WTC11 (cell line): ENCODE results near the gene CFAP58. TPM values are rescaled to one million over a fixed set of nuclear protein-coding genes. Genes with fewer than 3 reads are reported as not detected.

Experiments used
- ATAC-seq: fragments of 200-7000 bp; cut with Tn5 transposase; 2 replicates; pipeline ENCODE4 v1.10.0; 2021; ENCODE audit warnings: mild to moderate bottlenecking, moderate library complexity
- CTCF ChIA-PET: fragments of 300-600 bp; sonication (Branson Sonifier 250); formaldehyde crosslinking; loops from one replicate; lab custom pipeline; 2021; ENCODE audit warnings: antibody characterized with exemption; lab: Charles Lee
- POLR2A ChIA-PET: fragments of 350-600 bp; sonication (Branson Sonifier 250); formaldehyde crosslinking; loops from one replicate; lab custom pipeline; 2021; ENCODE audit warnings: antibody characterized with exemption; lab: Charles Lee
- DNase-seq: peaks from one replicate; pipeline ENCODE4 v3.0.0; 2021; ENCODE audit warnings: low spot score
- H3K27ac Mint-ChIP-seq: 2 replicates; pipeline ENCODE4 v1.8.0; 2021; ENCODE audit warnings: mixed read lengths
- H3K27me3 Mint-ChIP-seq: 2 replicates; pipeline ENCODE4 v1.8.0; 2021; ENCODE audit warnings: low read depth, mild to moderate bottlenecking, moderate library complexity, mixed read lengths
- H3K36me3 Mint-ChIP-seq: 2 replicates; pipeline ENCODE4 v1.8.0; 2021; ENCODE audit warnings: mixed read lengths
- H3K4me1 Mint-ChIP-seq: 2 replicates; pipeline ENCODE4 v1.8.0; 2022; ENCODE audit warnings: mixed read lengths
- H3K4me3 Mint-ChIP-seq: 2 replicates; pipeline ENCODE4 v1.8.0; 2021; ENCODE audit warnings: mild to moderate bottlenecking, moderate library complexity, mixed read lengths
- H3K9me3 Mint-ChIP-seq: 2 replicates; pipeline ENCODE4 v1.8.0; 2021; ENCODE audit warnings: mixed read lengths
- ATF3 ChIP-seq: sonication (generic); formaldehyde crosslinking; conservative IDR thresholded peaks from 2 replicates; pipeline ENCODE4 v1.8.1; 2022; ENCODE audit warnings: mild to moderate bottlenecking, missing genetic modification reagents
- CREB1 ChIP-seq: sonication (generic); formaldehyde crosslinking; IDR thresholded peaks from 2 replicates; pipeline ENCODE4 v1.8.0; 2023; ENCODE audit warnings: mild to moderate bottlenecking, missing genetic modification reagents
- ETV6 ChIP-seq: sonication (generic); formaldehyde crosslinking; IDR thresholded peaks from 2 replicates; pipeline ENCODE4 v1.8.1; 2022; ENCODE audit warnings: mild to moderate bottlenecking, missing genetic modification reagents
- FOXJ3 ChIP-seq: sonication (generic); formaldehyde crosslinking; IDR thresholded peaks from 2 replicates; pipeline ENCODE4 v1.9.0; 2021; ENCODE audit warnings: missing genetic modification reagents, mild to moderate bottlenecking, borderline replicate concordance
- MXD4 ChIP-seq: fragments of 250-450 bp; sonication (Bioruptor Pico); IDR thresholded peaks from 2 replicates; pipeline ENCODE4 v1.8.0; 2021; ENCODE audit warnings: mild to moderate bottlenecking, moderate library complexity, borderline replicate concordance
- MYBL2 ChIP-seq: sonication (generic); formaldehyde crosslinking; IDR thresholded peaks from 2 replicates; pipeline ENCODE4 v1.8.1; 2023; ENCODE audit warnings: mild to moderate bottlenecking, moderate library complexity, missing genetic modification reagents
- NFYB ChIP-seq: sonication (generic); formaldehyde crosslinking; conservative IDR thresholded peaks from 2 replicates; pipeline ENCODE4 v1.8.0; 2022; ENCODE audit warnings: low read depth, missing genetic modification reagents
- OVOL2 ChIP-seq: fragments of 250-450 bp; sonication (Bioruptor Pico); IDR thresholded peaks from 2 replicates; pipeline ENCODE4 v1.9.0; 2021; ENCODE audit warnings: mild to moderate bottlenecking, borderline replicate concordance
- PRRX2 ChIP-seq: fragments of 250-450 bp; sonication (Bioruptor Pico); IDR thresholded peaks from 2 replicates; pipeline ENCODE4 v1.8.0; 2021; ENCODE audit warnings: mild to moderate bottlenecking
- SMAD4 ChIP-seq: sonication (generic); formaldehyde crosslinking; IDR thresholded peaks from 2 replicates; pipeline ENCODE4 v1.8.0; 2022; ENCODE audit warnings: mild to moderate bottlenecking, missing genetic modification reagents
- SOX15 ChIP-seq: fragments of 250-450 bp; sonication (Bioruptor Pico); IDR thresholded peaks from 2 replicates; pipeline ENCODE4 v1.9.0; 2021; ENCODE audit warnings: mild to moderate bottlenecking
- SP1 ChIP-seq: sonication (generic); formaldehyde crosslinking; conservative IDR thresholded peaks from 2 replicates; pipeline ENCODE4 v1.8.1; 2022; ENCODE audit warnings: missing genetic modification reagents
- TEAD1 ChIP-seq: sonication (generic); formaldehyde crosslinking; IDR thresholded peaks from 2 replicates; pipeline ENCODE4 v1.8.0; 2022; ENCODE audit warnings: mild to moderate bottlenecking, missing genetic modification reagents
- TP53 ChIP-seq: sonication (generic); formaldehyde crosslinking; IDR thresholded peaks from 2 replicates; pipeline ENCODE4 v1.8.1; 2023; ENCODE audit warnings: mild to moderate bottlenecking, missing genetic modification reagents
- ZNF121 ChIP-seq: sonication (generic); formaldehyde crosslinking; IDR thresholded peaks from 2 replicates; pipeline ENCODE4 v1.8.0; 2023; ENCODE audit warnings: missing genetic modification reagents
- ZNF219 ChIP-seq: sonication (generic); formaldehyde crosslinking; IDR thresholded peaks from 2 replicates; pipeline ENCODE4 v1.8.0; 2023; ENCODE audit warnings: missing genetic modification reagents, mild to moderate bottlenecking, borderline replicate concordance
- ZNF263 ChIP-seq: sonication (generic); formaldehyde crosslinking; IDR thresholded peaks from 2 replicates; pipeline ENCODE4 v1.8.1; 2022; ENCODE audit warnings: low read depth, mild to moderate bottlenecking, moderate library complexity, missing genetic modification reagents
- ZNF317 ChIP-seq: sonication (generic); formaldehyde crosslinking; IDR thresholded peaks from 2 replicates; pipeline ENCODE4 v1.8.1; 2023; ENCODE audit warnings: low read depth, mild to moderate bottlenecking, moderate library complexity, missing genetic modification reagents, borderline replicate concordance
- ZNF671 ChIP-seq: fragments of 250-450 bp; sonication (Bioruptor Pico); IDR thresholded peaks from 2 replicates; pipeline ENCODE4 v1.8.0; 2021; ENCODE audit warnings: mild to moderate bottlenecking
- total RNA-seq: library from RNA; stranded (reverse); gene quantifications from 3 replicates; pipeline ENCODE4 v1.2.3, GENCODE V29; 2021
- TF ChIP-seq, protein P1 (sequence below): fragments of 250-450 bp; sonication (Bioruptor Pico); IDR thresholded peaks from 2 replicates; pipeline ENCODE4 v1.8.0; 2021; ENCODE audit warnings: mild to moderate bottlenecking
- TF ChIP-seq, protein P2 (sequence below): sonication (generic); formaldehyde crosslinking; IDR thresholded peaks from 2 replicates; pipeline ENCODE4 v1.8.0; 2022; ENCODE audit warnings: mild to moderate bottlenecking, missing genetic modification reagents
- TF ChIP-seq, protein P3 (sequence below): sonication (generic); formaldehyde crosslinking; IDR thresholded peaks from 2 replicates; pipeline ENCODE4 v1.8.0; 2023; ENCODE audit warnings: missing genetic modification reagents
- TF ChIP-seq, protein P4 (sequence below): fragments of 250-450 bp; sonication (Bioruptor Pico); IDR thresholded peaks from 2 replicates; pipeline ENCODE4 v1.9.0; 2021; ENCODE audit warnings: mild to moderate bottlenecking
- TF ChIP-seq, protein P5 (sequence below): sonication (generic); formaldehyde crosslinking; IDR thresholded peaks from 2 replicates; pipeline ENCODE4 v1.8.1; 2023; ENCODE audit warnings: mild to moderate bottlenecking, missing genetic modification reagents, borderline replicate concordance
- TF ChIP-seq, protein P6 (sequence below): sonication (generic); formaldehyde crosslinking; conservative IDR thresholded peaks from 2 replicates; pipeline ENCODE4 v1.8.1; 2023; ENCODE audit warnings: mild to moderate bottlenecking, low read depth, missing genetic modification reagents, moderate library complexity

The CFAP58 gene
- total RNA-seq, 1 experiment from 2014 or later, result 1.0 TPM

DNA sequence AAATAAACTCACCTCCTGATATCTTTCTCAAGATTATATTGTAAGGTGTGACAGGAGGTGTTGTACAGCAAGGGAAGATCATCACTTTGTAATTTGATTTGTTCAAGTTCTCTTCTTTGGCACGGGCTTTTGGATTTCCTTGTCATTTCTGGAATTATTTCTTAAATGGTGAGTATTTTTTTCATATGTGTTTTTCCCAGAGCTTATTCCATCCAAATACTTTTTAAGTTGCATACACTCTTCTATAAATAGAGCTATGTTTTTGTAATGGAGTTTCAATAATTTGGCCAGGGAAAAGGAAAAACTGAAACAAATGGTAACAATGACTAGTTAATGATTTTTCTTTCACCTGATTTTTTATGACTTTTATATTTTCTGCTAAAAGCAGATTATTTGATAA is 92.5 kb downstream of the CFAP58 start:
- Mint-ChIP-seq H3K27ac (no peak overlapping the region), H3K9me3 (no peaks in the 10 kb centered on the region), H3K4me3 (no peak overlapping the region), H3K27me3 (no peaks in the 10 kb centered on the region), H3K4me1 (peaks cover 15% of the 10 kb centered on the region), H3K36me3 (no peaks in the 10 kb centered on the region)
- CTCF ChIA-PET, result no interaction called here
- no peak for DNase-seq
- ATAC-seq, result no peak
- TF ChIP-seq TEAD1 (CRISPR knock-in tag) (no peak), MXD4 (CRISPR knock-in tag) (no peak), ZNF121 (CRISPR knock-in tag) (no peak), MYBL2 (CRISPR knock-in tag) (no peak), SOX15 (CRISPR knock-in tag) (no peak), NFYB (no peak), ETV6 (CRISPR knock-in tag) (no peak), SMAD4 (no peak), ZNF317 (CRISPR knock-in tag) (no peak), OVOL2 (no peak), ATF3 (CRISPR knock-in tag) (no peak), FOXJ3 (CRISPR knock-in tag) (no peak)
- TF ChIP-seq, protein P1, sequence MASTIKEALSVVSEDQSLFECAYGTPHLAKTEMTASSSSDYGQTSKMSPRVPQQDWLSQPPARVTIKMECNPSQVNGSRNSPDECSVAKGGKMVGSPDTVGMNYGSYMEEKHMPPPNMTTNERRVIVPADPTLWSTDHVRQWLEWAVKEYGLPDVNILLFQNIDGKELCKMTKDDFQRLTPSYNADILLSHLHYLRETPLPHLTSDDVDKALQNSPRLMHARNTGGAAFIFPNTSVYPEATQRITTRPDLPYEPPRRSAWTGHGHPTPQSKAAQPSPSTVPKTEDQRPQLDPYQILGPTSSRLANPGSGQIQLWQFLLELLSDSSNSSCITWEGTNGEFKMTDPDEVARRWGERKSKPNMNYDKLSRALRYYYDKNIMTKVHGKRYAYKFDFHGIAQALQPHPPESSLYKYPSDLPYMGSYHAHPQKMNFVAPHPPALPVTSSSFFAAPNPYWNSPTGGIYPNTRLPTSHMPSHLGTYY, result no peak
- TF ChIP-seq, protein P2, sequence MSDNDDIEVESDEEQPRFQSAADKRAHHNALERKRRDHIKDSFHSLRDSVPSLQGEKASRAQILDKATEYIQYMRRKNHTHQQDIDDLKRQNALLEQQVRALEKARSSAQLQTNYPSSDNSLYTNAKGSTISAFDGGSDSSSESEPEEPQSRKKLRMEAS (CRISPR knock-in tag), result no peak
- TF ChIP-seq, protein P3, sequence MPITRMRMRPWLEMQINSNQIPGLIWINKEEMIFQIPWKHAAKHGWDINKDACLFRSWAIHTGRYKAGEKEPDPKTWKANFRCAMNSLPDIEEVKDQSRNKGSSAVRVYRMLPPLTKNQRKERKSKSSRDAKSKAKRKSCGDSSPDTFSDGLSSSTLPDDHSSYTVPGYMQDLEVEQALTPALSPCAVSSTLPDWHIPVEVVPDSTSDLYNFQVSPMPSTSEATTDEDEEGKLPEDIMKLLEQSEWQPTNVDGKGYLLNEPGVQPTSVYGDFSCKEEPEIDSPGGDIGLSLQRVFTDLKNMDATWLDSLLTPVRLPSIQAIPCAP (CRISPR knock-in tag), result no peak
- TF ChIP-seq, protein P4, sequence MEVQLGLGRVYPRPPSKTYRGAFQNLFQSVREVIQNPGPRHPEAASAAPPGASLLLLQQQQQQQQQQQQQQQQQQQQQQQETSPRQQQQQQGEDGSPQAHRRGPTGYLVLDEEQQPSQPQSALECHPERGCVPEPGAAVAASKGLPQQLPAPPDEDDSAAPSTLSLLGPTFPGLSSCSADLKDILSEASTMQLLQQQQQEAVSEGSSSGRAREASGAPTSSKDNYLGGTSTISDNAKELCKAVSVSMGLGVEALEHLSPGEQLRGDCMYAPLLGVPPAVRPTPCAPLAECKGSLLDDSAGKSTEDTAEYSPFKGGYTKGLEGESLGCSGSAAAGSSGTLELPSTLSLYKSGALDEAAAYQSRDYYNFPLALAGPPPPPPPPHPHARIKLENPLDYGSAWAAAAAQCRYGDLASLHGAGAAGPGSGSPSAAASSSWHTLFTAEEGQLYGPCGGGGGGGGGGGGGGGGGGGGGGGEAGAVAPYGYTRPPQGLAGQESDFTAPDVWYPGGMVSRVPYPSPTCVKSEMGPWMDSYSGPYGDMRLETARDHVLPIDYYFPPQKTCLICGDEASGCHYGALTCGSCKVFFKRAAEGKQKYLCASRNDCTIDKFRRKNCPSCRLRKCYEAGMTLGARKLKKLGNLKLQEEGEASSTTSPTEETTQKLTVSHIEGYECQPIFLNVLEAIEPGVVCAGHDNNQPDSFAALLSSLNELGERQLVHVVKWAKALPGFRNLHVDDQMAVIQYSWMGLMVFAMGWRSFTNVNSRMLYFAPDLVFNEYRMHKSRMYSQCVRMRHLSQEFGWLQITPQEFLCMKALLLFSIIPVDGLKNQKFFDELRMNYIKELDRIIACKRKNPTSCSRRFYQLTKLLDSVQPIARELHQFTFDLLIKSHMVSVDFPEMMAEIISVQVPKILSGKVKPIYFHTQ, result no peak
- POLR2A ChIA-PET, result no interaction called here

GRCh38 chr10:104447331-104447730 is 93.7 kb downstream of the CFAP58 start:
- Mint-ChIP-seq H3K27ac (no peak overlapping the region), H3K4me3 (no peak overlapping the region), H3K4me1 (peaks cover 6% of the 10 kb centered on the region), H3K36me3 (no peaks in the 10 kb centered on the region), H3K27me3 (no peaks in the 10 kb centered on the region), H3K9me3 (no peaks in the 10 kb centered on the region)
- DNase-seq, result no peak
- POLR2A ChIA-PET, result no interaction called here
- ATAC-seq, result no peak
- CTCF ChIA-PET, result no interaction called here
- TF ChIP-seq SP1 (no peak), ZNF219 (CRISPR knock-in tag) (no peak), CREB1 (no peak), ZNF263 (CRISPR knock-in tag) (no peak), MYBL2 (CRISPR knock-in tag) (no peak), ZNF671 (no peak), PRRX2 (no peak), MXD4 (CRISPR knock-in tag) (no peak), NFYB (no peak), TP53 (no peak), FOXJ3 (CRISPR knock-in tag) (no peak)
- TF ChIP-seq, protein P5, sequence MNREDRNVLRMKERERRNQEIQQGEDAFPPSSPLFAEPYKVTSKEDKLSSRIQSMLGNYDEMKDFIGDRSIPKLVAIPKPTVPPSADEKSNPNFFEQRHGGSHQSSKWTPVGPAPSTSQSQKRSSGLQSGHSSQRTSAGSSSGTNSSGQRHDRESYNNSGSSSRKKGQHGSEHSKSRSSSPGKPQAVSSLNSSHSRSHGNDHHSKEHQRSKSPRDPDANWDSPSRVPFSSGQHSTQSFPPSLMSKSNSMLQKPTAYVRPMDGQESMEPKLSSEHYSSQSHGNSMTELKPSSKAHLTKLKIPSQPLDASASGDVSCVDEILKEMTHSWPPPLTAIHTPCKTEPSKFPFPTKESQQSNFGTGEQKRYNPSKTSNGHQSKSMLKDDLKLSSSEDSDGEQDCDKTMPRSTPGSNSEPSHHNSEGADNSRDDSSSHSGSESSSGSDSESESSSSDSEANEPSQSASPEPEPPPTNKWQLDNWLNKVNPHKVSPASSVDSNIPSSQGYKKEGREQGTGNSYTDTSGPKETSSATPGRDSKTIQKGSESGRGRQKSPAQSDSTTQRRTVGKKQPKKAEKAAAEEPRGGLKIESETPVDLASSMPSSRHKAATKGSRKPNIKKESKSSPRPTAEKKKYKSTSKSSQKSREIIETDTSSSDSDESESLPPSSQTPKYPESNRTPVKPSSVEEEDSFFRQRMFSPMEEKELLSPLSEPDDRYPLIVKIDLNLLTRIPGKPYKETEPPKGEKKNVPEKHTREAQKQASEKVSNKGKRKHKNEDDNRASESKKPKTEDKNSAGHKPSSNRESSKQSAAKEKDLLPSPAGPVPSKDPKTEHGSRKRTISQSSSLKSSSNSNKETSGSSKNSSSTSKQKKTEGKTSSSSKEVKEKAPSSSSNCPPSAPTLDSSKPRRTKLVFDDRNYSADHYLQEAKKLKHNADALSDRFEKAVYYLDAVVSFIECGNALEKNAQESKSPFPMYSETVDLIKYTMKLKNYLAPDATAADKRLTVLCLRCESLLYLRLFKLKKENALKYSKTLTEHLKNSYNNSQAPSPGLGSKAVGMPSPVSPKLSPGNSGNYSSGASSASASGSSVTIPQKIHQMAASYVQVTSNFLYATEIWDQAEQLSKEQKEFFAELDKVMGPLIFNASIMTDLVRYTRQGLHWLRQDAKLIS (CRISPR knock-in tag), result no peak
- TF ChIP-seq, protein P6, sequence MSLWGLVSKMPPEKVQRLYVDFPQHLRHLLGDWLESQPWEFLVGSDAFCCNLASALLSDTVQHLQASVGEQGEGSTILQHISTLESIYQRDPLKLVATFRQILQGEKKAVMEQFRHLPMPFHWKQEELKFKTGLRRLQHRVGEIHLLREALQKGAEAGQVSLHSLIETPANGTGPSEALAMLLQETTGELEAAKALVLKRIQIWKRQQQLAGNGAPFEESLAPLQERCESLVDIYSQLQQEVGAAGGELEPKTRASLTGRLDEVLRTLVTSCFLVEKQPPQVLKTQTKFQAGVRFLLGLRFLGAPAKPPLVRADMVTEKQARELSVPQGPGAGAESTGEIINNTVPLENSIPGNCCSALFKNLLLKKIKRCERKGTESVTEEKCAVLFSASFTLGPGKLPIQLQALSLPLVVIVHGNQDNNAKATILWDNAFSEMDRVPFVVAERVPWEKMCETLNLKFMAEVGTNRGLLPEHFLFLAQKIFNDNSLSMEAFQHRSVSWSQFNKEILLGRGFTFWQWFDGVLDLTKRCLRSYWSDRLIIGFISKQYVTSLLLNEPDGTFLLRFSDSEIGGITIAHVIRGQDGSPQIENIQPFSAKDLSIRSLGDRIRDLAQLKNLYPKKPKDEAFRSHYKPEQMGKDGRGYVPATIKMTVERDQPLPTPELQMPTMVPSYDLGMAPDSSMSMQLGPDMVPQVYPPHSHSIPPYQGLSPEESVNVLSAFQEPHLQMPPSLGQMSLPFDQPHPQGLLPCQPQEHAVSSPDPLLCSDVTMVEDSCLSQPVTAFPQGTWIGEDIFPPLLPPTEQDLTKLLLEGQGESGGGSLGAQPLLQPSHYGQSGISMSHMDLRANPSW (CRISPR knock-in tag), result no peak
